Measurements from ENCODE around the gene KCNJ14.

DNA sequence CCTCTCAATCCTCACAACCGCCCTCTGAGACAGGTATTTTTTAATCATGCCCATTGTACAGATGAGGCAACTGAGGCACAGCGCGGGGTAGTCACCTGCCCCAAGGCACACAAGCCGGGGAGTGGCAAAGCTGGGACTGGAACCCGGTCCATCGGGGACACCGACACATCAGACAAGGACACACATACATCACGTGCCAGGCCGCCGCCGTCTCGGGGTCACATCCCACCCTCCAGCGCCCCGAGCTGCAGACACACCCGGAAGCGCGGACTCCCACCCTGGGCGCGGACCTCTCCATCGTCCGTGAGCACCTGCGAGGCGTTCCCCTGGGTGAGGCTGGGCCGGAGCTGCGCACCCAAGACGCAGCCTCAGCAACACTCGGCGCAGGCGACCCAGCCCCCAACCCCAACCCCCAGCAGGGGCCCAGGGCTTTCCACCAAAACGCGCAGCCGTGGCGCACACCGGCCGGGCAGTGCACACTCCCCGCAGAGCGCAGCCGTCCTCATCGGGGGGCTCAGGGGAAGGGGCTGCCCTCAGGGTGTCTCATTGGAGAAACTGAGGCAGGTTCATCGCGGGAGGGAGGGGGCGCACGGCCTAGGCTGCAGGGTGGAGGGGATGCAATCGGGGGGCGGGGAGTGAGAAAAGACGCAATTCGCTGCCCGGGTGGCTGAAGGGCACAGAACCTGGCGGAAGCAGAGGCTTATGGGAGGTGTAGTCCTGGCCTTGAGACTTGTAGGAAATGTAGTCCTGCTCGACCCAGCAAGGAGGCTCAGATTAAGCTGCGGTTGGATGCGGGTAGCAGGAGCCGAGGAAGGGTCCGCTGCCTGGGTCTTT lies 58.1 kb downstream of the KCNJ14 start:
- TF ChIP-seq, protein P1, sequence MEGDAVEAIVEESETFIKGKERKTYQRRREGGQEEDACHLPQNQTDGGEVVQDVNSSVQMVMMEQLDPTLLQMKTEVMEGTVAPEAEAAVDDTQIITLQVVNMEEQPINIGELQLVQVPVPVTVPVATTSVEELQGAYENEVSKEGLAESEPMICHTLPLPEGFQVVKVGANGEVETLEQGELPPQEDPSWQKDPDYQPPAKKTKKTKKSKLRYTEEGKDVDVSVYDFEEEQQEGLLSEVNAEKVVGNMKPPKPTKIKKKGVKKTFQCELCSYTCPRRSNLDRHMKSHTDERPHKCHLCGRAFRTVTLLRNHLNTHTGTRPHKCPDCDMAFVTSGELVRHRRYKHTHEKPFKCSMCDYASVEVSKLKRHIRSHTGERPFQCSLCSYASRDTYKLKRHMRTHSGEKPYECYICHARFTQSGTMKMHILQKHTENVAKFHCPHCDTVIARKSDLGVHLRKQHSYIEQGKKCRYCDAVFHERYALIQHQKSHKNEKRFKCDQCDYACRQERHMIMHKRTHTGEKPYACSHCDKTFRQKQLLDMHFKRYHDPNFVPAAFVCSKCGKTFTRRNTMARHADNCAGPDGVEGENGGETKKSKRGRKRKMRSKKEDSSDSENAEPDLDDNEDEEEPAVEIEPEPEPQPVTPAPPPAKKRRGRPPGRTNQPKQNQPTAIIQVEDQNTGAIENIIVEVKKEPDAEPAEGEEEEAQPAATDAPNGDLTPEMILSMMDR (conservative IDR thresholded peaks at IDR 0.05; ENCODE audit: low read length), result no peak
- TF ChIP-seq EZH2phosphoT487 (IDR thresholded peaks at IDR 0.05; ENCODE audit: borderline replicate concordance), result no peak

Data from Loucy (cell line).